K562 (cell line): ENCODE results near the gene ZDHHC12. TPM values are rescaled to one million over a fixed set of nuclear protein-coding genes. Genes with fewer than 3 reads are reported as not detected.

Experiments
- C11orf30 ChIP-seq: fragments of 450-650 bp; IDR thresholded peaks from 2 replicates; pipeline ENCODE4 v1.6.1; 2016; ENCODE audit warnings: low read depth, mild to moderate bottlenecking
- CHCHD3 ChIP-seq: fragments of 250-450 bp; sonication (Bioruptor Pico); IDR thresholded peaks from 2 replicates; pipeline ENCODE4 v2.1.2; 2022; ENCODE audit warnings: mild to moderate bottlenecking
- DMBX1 ChIP-seq: fragments of 250-450 bp; sonication (Bioruptor Pico); IDR thresholded peaks from 2 replicates; pipeline ENCODE4 v1.8.0; 2022; ENCODE audit warnings: inconsistent platforms, mild to moderate bottlenecking, moderate library complexity, borderline replicate concordance
- HNRNPLL ChIP-seq: fragments of 200-400 bp; formaldehyde crosslinking; IDR thresholded peaks from 2 replicates; pipeline ENCODE4 v1.6.1; 2017; ENCODE audit warnings: low read length, low read depth, mild to moderate bottlenecking; ENCODE audit not compliant: poor library complexity, severe bottlenecking
- KDM5B ChIP-seq: fragments of 200-600 bp; sonication (generic); IDR thresholded peaks from 2 replicates; pipeline ENCODE4 v1.6.1; 2012; ENCODE audit warnings: low read depth, mild to moderate bottlenecking, moderate library complexity, low read length, control low read depth, inconsistent platforms; ENCODE audit not compliant: insufficient replicate concordance
- MCM2 ChIP-seq: fragments of 450-650 bp; IDR thresholded peaks from 2 replicates; pipeline ENCODE4 v1.6.1; 2017; ENCODE audit warnings: low read depth, mild to moderate bottlenecking
- MCM7 ChIP-seq, 2 experiments: fragments of 450-650 bp; IDR thresholded peaks; 2 replicates each; pipeline ENCODE4 v1.6.1; 2016 to 2018
- PCBP1 ChIP-seq: fragments of 200-400 bp; formaldehyde crosslinking; IDR thresholded peaks from 2 replicates; pipeline ENCODE4 v1.6.1; 2018; ENCODE audit warnings: mild to moderate bottlenecking, low read depth, low read length; ENCODE audit not compliant: poor library complexity, severe bottlenecking
- PCBP2 ChIP-seq: fragments of 200-400 bp; formaldehyde crosslinking; IDR thresholded peaks from 2 replicates; pipeline ENCODE4 v1.6.1; 2018; ENCODE audit warnings: low read length, low read depth, mild to moderate bottlenecking, moderate library complexity; ENCODE audit not compliant: poor library complexity, severe bottlenecking
- SMAD4 ChIP-seq: fragments of 250-450 bp; sonication (Bioruptor Pico); conservative IDR thresholded peaks from 2 replicates; pipeline ENCODE4 v1.8.0; 2021; ENCODE audit warnings: inconsistent platforms, mild to moderate bottlenecking, moderate library complexity
- SMARCA5 ChIP-seq: fragments of 450-650 bp; IDR thresholded peaks from 2 replicates; pipeline ENCODE4 v1.6.1; 2016
- STAT5A ChIP-seq: IDR thresholded peaks from 2 replicates; pipeline ENCODE4 v1.6.1; 2012; ENCODE audit warnings: low read length, inconsistent platforms, borderline replicate concordance
- ZNF444 ChIP-seq: fragments of 250-450 bp; sonication (Bioruptor Pico); IDR thresholded peaks from 2 replicates; pipeline ENCODE4 v1.4.0; 2020; ENCODE audit warnings: mild to moderate bottlenecking, moderate library complexity
- polyA plus RNA-seq, 8 experiments: library from polyadenylated mRNA; depleted of rRNA in 4 of 8; stranded (reverse) in 5 of 8; unstranded in 3 of 8; fragments of >200 nt; fragmentation: Nextera tagmentation in 2 of 8; fragmentation: Illumina TruSeq in 1 of 8; extraction: Ambion mirVana in 2 of 8; extraction: Trizol in 1 of 8; gene quantifications; 2 replicates each; pipeline versions ENCODE4 v1.2.1 to v1.2.3, GENCODE V29; 2011 to 2014; ENCODE audit warnings: inconsistent platforms in 1 of 8, missing spikeins in 1 of 8
- total RNA-seq, 7 experiments: library from RNA; depleted of rRNA in 6 of 7; stranded (reverse); fragments of >200 nt in 6 of 7; fragmentation: Illumina TruSeq in 2 of 7; extraction: Trizol in 2 of 7; gene quantifications; 2 replicates each; pipeline versions ENCODE4 v1.2.1 to v1.2.3, GENCODE V29; 2011 to 2021; ENCODE audit warnings: low replicate concordance in 1 of 7
- TF ChIP-seq, protein P1 (sequence below), 2 experiments: IDR thresholded peaks in 1 of 2; conservative IDR thresholded peaks in 1 of 2; 2 replicates each; pipeline ENCODE4 v1.6.1; 2016; ENCODE audit warnings: low read depth in 2 of 2, mild to moderate bottlenecking in 1 of 2, missing compliant biosample characterization in 1 of 2, missing genetic modification characterization in 1 of 2, moderate library complexity in 1 of 2
- TF ChIP-seq, protein P2 (sequence below): fragments of 250-450 bp; sonication (Bioruptor Pico); IDR thresholded peaks from 2 replicates; pipeline ENCODE4 v1.5.1; 2021; ENCODE audit warnings: mild to moderate bottlenecking
- TF ChIP-seq, protein P3 (sequence below): fragments of 250-450 bp; sonication (Bioruptor Pico); IDR thresholded peaks from 2 replicates; pipeline ENCODE4 v1.5.0; 2020; ENCODE audit warnings: mild to moderate bottlenecking
- TF ChIP-seq, protein P4 (sequence below): fragments of 450-650 bp; formaldehyde crosslinking; IDR thresholded peaks from 2 replicates; pipeline ENCODE4 v1.4.0; 2020; ENCODE audit warnings: mild to moderate bottlenecking, moderate library complexity
- TF ChIP-seq, protein P5 (sequence below): fragments of 450-650 bp; IDR thresholded peaks from 2 replicates; pipeline ENCODE4 v1.6.1; 2016; ENCODE audit warnings: antibody characterized with exemption

Gene ZDHHC12
- total and polyA plus RNA-seq, 9 of the 15 experiments (the other 6 are each of a cell fraction or from before 2014, with no cell fraction given): 0.21 to 38.0 (median 13.8) TPM

DNA sequence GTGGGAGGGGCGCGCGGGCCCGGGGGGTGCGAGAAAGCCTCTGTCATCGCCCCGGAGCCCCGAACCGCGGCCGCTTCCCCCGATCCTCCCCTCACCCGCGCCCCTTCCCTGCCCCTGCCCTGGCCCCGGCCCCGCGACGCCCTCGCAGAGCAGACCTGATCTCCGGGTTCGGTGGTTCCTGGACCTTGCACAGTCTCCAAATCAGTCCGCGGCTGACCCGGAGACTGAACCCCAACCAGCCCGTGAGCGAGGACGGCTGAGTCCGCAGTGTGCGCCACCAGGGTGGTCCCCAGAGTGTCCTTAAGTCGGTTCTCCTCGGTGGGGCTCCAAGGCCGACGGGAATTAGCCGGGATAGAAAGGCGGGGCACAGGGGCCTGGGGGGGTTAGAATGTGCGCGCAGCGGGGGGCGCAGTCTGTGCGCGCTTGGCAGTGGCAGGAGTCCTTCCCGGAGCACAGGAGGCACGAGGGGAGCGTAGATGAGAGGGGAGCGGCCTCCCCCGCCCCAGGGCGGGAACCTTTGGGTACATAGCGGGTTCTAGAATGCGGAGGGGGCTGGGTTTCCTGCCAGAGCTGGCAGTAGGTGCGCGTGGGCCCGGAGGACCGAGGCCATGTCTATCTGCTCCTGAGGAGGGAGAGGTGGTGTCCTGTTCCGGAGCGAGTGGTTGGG lies 20.8 kb downstream of the ZDHHC12 start (continued):
- TF ChIP-seq, protein P1, sequence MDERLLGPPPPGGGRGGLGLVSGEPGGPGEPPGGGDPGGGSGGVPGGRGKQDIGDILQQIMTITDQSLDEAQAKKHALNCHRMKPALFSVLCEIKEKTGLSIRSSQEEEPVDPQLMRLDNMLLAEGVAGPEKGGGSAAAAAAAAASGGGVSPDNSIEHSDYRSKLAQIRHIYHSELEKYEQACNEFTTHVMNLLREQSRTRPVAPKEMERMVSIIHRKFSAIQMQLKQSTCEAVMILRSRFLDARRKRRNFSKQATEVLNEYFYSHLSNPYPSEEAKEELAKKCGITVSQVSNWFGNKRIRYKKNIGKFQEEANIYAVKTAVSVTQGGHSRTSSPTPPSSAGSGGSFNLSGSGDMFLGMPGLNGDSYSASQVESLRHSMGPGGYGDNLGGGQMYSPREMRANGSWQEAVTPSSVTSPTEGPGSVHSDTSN (CRISPR knock-in tag; IDR thresholded peaks at IDR 0.05; ENCODE audit: low read depth): no peak
- TF ChIP-seq, protein P1 (tag; conservative IDR thresholded peaks at IDR 0.05; ENCODE audit: low read depth): no peak
- no peak for TF ChIP-seq SMARCA5
- TF ChIP-seq, protein P2, sequence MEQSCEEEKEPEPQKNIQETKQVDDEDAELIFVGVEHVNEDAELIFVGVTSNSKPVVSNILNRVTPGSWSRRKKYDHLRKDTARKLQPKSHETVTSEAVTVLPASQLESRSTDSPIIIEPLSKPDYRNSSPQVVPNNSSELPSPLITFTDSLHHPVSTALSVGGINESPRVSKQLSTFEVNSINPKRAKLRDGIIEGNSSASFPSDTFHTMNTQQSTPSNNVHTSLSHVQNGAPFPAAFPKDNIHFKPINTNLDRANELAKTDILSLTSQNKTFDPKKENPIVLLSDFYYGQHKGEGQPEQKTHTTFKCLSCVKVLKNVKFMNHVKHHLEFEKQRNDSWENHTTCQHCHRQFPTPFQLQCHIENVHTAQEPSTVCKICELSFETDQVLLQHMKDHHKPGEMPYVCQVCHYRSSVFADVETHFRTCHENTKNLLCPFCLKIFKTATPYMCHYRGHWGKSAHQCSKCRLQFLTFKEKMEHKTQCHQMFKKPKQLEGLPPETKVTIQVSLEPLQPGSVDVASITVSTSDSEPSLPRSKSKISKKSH (CRISPR knock-in tag): no peak
- TF ChIP-seq MCM7 (IDR thresholded peaks at IDR 0.05): no peak
- TF ChIP-seq KDM5B: peak; percentile 38
- TF ChIP-seq, protein P3, sequence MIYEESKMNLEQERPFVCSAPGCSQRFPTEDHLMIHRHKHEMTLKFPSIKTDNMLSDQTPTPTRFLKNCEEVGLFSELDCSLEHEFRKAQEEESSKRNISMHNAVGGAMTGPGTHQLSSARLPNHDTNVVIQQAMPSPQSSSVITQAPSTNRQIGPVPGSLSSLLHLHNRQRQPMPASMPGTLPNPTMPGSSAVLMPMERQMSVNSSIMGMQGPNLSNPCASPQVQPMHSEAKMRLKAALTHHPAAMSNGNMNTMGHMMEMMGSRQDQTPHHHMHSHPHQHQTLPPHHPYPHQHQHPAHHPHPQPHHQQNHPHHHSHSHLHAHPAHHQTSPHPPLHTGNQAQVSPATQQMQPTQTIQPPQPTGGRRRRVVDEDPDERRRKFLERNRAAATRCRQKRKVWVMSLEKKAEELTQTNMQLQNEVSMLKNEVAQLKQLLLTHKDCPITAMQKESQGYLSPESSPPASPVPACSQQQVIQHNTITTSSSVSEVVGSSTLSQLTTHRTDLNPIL (CRISPR knock-in tag): no peak
- no peak for TF ChIP-seq ZNF444
- no peak for TF ChIP-seq C11orf30
- TF ChIP-seq MCM2: no peak
- TF ChIP-seq PCBP2: no peak
- no peak for TF ChIP-seq DMBX1 (CRISPR knock-in tag)
- TF ChIP-seq STAT5A: no peak
- TF ChIP-seq, protein P4, sequence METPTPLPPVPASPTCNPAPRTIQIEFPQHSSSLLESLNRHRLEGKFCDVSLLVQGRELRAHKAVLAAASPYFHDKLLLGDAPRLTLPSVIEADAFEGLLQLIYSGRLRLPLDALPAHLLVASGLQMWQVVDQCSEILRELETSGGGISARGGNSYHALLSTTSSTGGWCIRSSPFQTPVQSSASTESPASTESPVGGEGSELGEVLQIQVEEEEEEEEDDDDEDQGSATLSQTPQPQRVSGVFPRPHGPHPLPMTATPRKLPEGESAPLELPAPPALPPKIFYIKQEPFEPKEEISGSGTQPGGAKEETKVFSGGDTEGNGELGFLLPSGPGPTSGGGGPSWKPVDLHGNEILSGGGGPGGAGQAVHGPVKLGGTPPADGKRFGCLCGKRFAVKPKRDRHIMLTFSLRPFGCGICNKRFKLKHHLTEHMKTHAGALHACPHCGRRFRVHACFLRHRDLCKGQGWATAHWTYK (CRISPR knock-in tag): no peak
- peak; percentile 10 for TF ChIP-seq HNRNPLL
- TF ChIP-seq, protein P5, sequence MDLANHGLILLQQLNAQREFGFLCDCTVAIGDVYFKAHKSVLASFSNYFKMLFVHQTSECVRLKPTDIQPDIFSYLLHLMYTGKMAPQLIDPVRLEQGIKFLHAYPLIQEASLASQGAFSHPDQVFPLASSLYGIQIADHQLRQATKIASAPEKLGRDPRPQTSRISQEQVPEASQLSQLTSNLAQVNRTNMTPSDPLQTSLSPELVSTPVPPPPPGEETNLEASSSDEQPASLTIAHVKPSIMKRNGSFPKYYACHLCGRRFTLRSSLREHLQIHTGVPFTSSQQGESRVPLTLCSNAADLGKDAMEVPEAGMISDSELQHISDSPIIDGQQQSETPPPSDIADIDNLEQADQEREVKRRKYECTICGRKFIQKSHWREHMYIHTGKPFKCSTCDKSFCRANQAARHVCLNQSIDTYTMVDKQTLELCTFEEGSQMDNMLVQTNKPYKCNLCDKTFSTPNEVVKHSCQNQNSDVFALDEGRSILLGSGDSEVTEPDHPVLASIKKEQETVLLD: peak; percentile 45; the same call in 1 of the 2 replicates
- no peak for TF ChIP-seq CHCHD3 (CRISPR knock-in tag)
- no peak for TF ChIP-seq SMAD4 (CRISPR knock-in tag)
- TF ChIP-seq PCBP1: peak; percentile 24
